ENCODE measurements around the gene DDX10.

GRCh38 chr11:108624196-108624925, 40.5 kb upstream of the DDX10 start:
- TF ChIP-seq, protein P1, sequence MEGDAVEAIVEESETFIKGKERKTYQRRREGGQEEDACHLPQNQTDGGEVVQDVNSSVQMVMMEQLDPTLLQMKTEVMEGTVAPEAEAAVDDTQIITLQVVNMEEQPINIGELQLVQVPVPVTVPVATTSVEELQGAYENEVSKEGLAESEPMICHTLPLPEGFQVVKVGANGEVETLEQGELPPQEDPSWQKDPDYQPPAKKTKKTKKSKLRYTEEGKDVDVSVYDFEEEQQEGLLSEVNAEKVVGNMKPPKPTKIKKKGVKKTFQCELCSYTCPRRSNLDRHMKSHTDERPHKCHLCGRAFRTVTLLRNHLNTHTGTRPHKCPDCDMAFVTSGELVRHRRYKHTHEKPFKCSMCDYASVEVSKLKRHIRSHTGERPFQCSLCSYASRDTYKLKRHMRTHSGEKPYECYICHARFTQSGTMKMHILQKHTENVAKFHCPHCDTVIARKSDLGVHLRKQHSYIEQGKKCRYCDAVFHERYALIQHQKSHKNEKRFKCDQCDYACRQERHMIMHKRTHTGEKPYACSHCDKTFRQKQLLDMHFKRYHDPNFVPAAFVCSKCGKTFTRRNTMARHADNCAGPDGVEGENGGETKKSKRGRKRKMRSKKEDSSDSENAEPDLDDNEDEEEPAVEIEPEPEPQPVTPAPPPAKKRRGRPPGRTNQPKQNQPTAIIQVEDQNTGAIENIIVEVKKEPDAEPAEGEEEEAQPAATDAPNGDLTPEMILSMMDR (optimal IDR thresholded peaks at IDR 0.05 in 1 of 3, IDR thresholded peaks at IDR 0.05 in 1 of 3, conservative IDR thresholded peaks at IDR 0.05 in 1 of 3; ENCODE audit: extremely low read depth in 1 of 3, insufficient read depth in 2 of 3, low read length in 3 of 3): no peak
- no peak for TF ChIP-seq EZH2 (IDR thresholded peaks at IDR 0.05; ENCODE audit: low read length)
